HepG2 (cell line): ENCODE measurements around the gene TOMM40L. TPM values are rescaled to one million over a fixed set of nuclear protein-coding genes. Genes with fewer than 3 reads are reported as not detected.

ENCODE experiments used
- ISL2 ChIP-seq: sonication (generic); formaldehyde crosslinking; IDR thresholded peaks from 2 replicates; pipeline ENCODE4 v1.5.0; 2020; ENCODE audit warnings: missing genetic modification reagents
- KDM3A ChIP-seq: IDR thresholded peaks from 2 replicates; pipeline ENCODE4 v1.6.1; 2018; ENCODE audit warnings: low read depth, missing compliant biosample characterization
- NAIF1 ChIP-seq: sonication (generic); formaldehyde crosslinking; IDR thresholded peaks from 2 replicates; pipeline ENCODE4 v1.5.0; 2020; ENCODE audit warnings: mild to moderate bottlenecking, missing genetic modification reagents, borderline replicate concordance
- NFE2L2 ChIP-seq: fragments of 150-350 bp; IDR thresholded peaks from 2 replicates; pipeline ENCODE4 v1.6.1; 2014; ENCODE audit warnings: low read length
- RAD21 ChIP-seq: fragments of 450-650 bp; formaldehyde crosslinking; IDR thresholded peaks from 2 replicates; pipeline ENCODE4 v1.5.0; 2020; ENCODE audit warnings: mild to moderate bottlenecking
- ZBTB21 ChIP-seq: sonication (generic); formaldehyde crosslinking; IDR thresholded peaks from 2 replicates; pipeline ENCODE4 v1.4.0; 2020; ENCODE audit warnings: missing genetic modification reagents
- ZNF205 ChIP-seq: IDR thresholded peaks from 2 replicates; pipeline ENCODE4 v1.6.1; 2018; ENCODE audit warnings: missing biosample characterization, missing genetic modification reagents
- ZNF232 ChIP-seq: sonication (generic); formaldehyde crosslinking; IDR thresholded peaks from 2 replicates; pipeline ENCODE4 v1.4.0; 2020; ENCODE audit warnings: missing genetic modification reagents, borderline replicate concordance
- ZNF235 ChIP-seq: sonication (generic); formaldehyde crosslinking; IDR thresholded peaks from 2 replicates; pipeline ENCODE4 v1.8.1; 2023; ENCODE audit warnings: mild to moderate bottlenecking, missing genetic modification reagents, borderline replicate concordance
- ZNF251 ChIP-seq: sonication (generic); formaldehyde crosslinking; IDR thresholded peaks from 2 replicates; pipeline ENCODE4 v1.9.0; 2021; ENCODE audit warnings: mild to moderate bottlenecking, missing genetic modification reagents
- ZNF282 ChIP-seq: fragments of 450-650 bp; IDR thresholded peaks from 2 replicates; pipeline ENCODE4 v1.6.1; 2018; ENCODE audit not compliant: partially characterized antibody
- ZNF460 ChIP-seq: sonication (generic); formaldehyde crosslinking; IDR thresholded peaks from 2 replicates; pipeline ENCODE4 v1.5.1; 2020; ENCODE audit warnings: missing genetic modification reagents, mild to moderate bottlenecking, borderline replicate concordance
- ZNF510 ChIP-seq: sonication (generic); formaldehyde crosslinking; IDR thresholded peaks from 2 replicates; pipeline ENCODE4 v1.4.0; 2020; ENCODE audit warnings: low read depth, mild to moderate bottlenecking, missing genetic modification reagents
- polyA plus RNA-seq, 8 experiments: library from polyadenylated mRNA; depleted of rRNA in 3 of 8; stranded (reverse) in 7 of 8; unstranded in 1 of 8; fragments of >200 nt; fragmentation: Illumina TruSeq in 4 of 8; extraction: Trizol in 4 of 8; gene quantifications; 2 replicates each; pipeline versions ENCODE4 v1.2.1 to v1.2.3, GENCODE V29; 2011 to 2016; ENCODE audit warnings: low read depth in 4 of 8, missing spikeins in 1 of 8, mixed read lengths in 1 of 8; ENCODE audit not compliant: insufficient read depth in 1 of 8
- total RNA-seq, 5 experiments: library from RNA; depleted of rRNA; stranded (reverse); fragments of >200 nt; fragmentation: Illumina TruSeq; extraction: Trizol; gene quantifications; 2 replicates each; pipeline ENCODE4 v1.2.3, GENCODE V29; 2016; ENCODE audit warnings: low read depth in 1 of 5
- TF ChIP-seq, protein P1 (sequence below): sonication (generic); formaldehyde crosslinking; IDR thresholded peaks from 2 replicates; pipeline ENCODE4 v1.5.0; 2020; ENCODE audit warnings: missing genetic modification reagents
- TF ChIP-seq, protein P2 (sequence below): IDR thresholded peaks from 2 replicates; pipeline ENCODE4 v1.4.0; 2020; ENCODE audit warnings: mild to moderate bottlenecking, missing genetic modification reagents
- TF ChIP-seq, protein P3 (sequence below): sonication (generic); formaldehyde crosslinking; IDR thresholded peaks from 2 replicates; pipeline ENCODE4 v1.5.0; 2020; ENCODE audit warnings: missing genetic modification reagents
- TF ChIP-seq, protein P4 (sequence below): IDR thresholded peaks from 2 replicates; pipeline ENCODE4 v1.6.1; 2016; ENCODE audit warnings: low read depth

TOMM40L gene
- total and polyA plus RNA-seq, 2 of the 13 experiments (the other 11 are each of a cell fraction or from before 2014, with no cell fraction given), result 14.1 to 26.2 TPM

DNA sequence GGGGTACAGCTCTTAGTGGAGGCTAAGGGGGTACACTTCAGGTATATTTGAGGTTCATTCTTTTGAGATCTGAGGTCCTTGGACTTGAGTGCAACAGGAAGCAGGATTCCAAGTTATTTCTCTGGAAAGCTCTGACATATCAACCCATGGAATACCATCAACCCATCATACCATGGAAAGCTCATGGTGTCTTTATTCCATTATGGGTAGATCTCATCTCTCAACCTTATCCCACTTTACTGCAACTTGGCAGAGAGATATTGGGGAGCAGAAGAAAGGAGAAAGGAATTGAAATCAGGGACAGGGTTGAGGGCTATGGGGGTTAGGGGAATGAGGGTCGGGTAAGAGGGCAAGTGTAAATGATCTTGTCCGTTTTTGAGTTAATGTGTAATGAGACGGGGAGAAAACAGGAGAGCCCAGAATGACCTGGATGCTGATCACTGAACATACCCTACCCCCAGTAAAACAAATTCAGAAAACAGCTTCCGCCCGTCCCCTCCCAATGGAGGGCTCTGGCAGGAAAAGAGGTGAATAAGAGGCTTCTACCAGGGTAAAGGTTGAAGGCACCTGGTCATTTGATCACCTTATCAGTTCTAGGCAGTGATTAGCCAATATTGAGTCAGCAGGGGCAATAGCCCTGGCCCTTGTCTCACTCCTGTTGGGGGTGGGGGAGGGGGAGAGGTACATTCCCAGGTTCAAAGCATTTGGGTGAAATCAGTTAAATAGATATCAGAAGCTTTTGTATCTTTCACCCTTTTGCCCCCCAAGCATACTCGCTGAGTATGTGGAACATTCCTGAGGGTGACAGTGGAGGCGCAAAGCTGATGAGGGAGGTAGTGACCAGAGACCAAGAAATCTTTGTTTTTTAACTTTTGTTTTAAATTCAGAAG lies 1.8 kb upstream of the TOMM40L start (continued):
- TF ChIP-seq, protein P1, sequence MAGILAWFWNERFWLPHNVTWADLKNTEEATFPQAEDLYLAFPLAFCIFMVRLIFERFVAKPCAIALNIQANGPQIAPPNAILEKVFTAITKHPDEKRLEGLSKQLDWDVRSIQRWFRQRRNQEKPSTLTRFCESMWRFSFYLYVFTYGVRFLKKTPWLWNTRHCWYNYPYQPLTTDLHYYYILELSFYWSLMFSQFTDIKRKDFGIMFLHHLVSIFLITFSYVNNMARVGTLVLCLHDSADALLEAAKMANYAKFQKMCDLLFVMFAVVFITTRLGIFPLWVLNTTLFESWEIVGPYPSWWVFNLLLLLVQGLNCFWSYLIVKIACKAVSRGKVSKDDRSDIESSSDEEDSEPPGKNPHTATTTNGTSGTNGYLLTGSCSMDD, result no peak
- TF ChIP-seq ZNF251 (no peak), ZNF282 (no peak), ZNF460 (CRISPR knock-in tag) (no peak), RAD21 (CRISPR knock-in tag) (0 out of 2 replicates have a peak, but pooled peaks have one; percentile 18), ZNF235 (CRISPR knock-in tag) (no peak), ZNF232 (CRISPR knock-in tag) (peak; percentile 78; the same call in 1 of the 2 replicates), NAIF1 (CRISPR knock-in tag) (0 out of 2 replicates have a peak, but pooled peaks have one; percentile 45), ZNF205 (CRISPR knock-in tag) (0 out of 2 replicates have a peak, but pooled peaks have one; percentile 19), KDM3A (CRISPR knock-in tag) (no peak), ISL2 (CRISPR knock-in tag) (peak; percentile 91), ZNF510 (CRISPR knock-in tag) (no peak), ZBTB21 (no peak), NFE2L2 (no peak)
- TF ChIP-seq, protein P2, sequence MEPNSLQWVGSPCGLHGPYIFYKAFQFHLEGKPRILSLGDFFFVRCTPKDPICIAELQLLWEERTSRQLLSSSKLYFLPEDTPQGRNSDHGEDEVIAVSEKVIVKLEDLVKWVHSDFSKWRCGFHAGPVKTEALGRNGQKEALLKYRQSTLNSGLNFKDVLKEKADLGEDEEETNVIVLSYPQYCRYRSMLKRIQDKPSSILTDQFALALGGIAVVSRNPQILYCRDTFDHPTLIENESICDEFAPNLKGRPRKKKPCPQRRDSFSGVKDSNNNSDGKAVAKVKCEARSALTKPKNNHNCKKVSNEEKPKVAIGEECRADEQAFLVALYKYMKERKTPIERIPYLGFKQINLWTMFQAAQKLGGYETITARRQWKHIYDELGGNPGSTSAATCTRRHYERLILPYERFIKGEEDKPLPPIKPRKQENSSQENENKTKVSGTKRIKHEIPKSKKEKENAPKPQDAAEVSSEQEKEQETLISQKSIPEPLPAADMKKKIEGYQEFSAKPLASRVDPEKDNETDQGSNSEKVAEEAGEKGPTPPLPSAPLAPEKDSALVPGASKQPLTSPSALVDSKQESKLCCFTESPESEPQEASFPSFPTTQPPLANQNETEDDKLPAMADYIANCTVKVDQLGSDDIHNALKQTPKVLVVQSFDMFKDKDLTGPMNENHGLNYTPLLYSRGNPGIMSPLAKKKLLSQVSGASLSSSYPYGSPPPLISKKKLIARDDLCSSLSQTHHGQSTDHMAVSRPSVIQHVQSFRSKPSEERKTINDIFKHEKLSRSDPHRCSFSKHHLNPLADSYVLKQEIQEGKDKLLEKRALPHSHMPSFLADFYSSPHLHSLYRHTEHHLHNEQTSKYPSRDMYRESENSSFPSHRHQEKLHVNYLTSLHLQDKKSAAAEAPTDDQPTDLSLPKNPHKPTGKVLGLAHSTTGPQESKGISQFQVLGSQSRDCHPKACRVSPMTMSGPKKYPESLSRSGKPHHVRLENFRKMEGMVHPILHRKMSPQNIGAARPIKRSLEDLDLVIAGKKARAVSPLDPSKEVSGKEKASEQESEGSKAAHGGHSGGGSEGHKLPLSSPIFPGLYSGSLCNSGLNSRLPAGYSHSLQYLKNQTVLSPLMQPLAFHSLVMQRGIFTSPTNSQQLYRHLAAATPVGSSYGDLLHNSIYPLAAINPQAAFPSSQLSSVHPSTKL (CRISPR knock-in tag), result peak; percentile 82
- TF ChIP-seq, protein P3, sequence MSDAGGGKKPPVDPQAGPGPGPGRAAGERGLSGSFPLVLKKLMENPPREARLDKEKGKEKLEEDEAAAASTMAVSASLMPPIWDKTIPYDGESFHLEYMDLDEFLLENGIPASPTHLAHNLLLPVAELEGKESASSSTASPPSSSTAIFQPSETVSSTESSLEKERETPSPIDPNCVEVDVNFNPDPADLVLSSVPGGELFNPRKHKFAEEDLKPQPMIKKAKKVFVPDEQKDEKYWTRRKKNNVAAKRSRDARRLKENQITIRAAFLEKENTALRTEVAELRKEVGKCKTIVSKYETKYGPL (CRISPR knock-in tag), result no peak
- TF ChIP-seq, protein P4, sequence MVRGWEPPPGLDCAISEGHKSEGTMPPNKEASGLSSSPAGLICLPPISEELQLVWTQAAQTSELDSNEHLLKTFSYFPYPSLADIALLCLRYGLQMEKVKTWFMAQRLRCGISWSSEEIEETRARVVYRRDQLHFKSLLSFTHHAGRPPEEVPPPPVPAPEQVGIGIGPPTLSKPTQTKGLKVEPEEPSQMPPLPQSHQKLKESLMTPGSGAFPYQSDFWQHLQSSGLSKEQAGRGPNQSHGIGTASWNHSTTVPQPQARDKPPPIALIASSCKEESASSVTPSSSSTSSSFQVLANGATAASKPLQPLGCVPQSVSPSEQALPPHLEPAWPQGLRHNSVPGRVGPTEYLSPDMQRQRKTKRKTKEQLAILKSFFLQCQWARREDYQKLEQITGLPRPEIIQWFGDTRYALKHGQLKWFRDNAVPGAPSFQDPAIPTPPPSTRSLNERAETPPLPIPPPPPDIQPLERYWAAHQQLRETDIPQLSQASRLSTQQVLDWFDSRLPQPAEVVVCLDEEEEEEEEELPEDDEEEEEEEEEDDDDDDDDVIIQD (CRISPR knock-in tag), result peak; percentile 14; the same call in 1 of the 2 replicates
